GM19238 (cell line): Measurements from ENCODE around the gene GLI2.

Experiments used
- DNase-seq: peaks from one replicate; pipeline ENCODE4 v3.0.0; 2011; ENCODE audit warnings: low spot score; ENCODE audit not compliant: insufficient read length

GLI2 gene

GRCh38 chr2:120737340-120738101 is 1.9 kb downstream of the GLI2 start:
- DNase-seq, result no peak

- DNase-seq, result no peak
These were observed 2.4 kb downstream of the GLI2 start for GRCh38 chr2:120738117-120738516.

- DNase-seq, result no peak
These were observed 3.2 kb downstream of the GLI2 start for GRCh38 chr2:120738786-120739437.

- DNase-seq, result no peak
These were observed 3.9 kb downstream of the GLI2 start for GRCh38 chr2:120739438-120740090.

GRCh38 chr2:120740375-120740764 is 4.7 kb downstream of the GLI2 start:
- no peak for DNase-seq

- DNase-seq, result no peak
These were observed 5.3 kb downstream of the GLI2 start for GRCh38 chr2:120740765-120741524.

- no peak for DNase-seq
These were observed 6.2 kb downstream of the GLI2 start for GRCh38 chr2:120741571-120742561.

GRCh38 chr2:120743657-120744056 is 8.0 kb downstream of the GLI2 start:
- DNase-seq, result no peak

- DNase-seq, result no peak
These were observed 9.1 kb downstream of the GLI2 start for GRCh38 chr2:120744817-120745216.

- no peak for DNase-seq
These were observed 9.9 kb downstream of the GLI2 start for GRCh38 chr2:120745420-120746111.

GRCh38 chr2:120746144-120746543 is 10.5 kb downstream of the GLI2 start:
- no peak for DNase-seq

GRCh38 chr2:120747281-120747680 is 11.6 kb downstream of the GLI2 start:
- DNase-seq, result no peak

GRCh38 chr2:120747706-120748105 is 12.0 kb downstream of the GLI2 start:
- DNase-seq, result no peak

GRCh38 chr2:120748310-120748709 is 12.6 kb downstream of the GLI2 start:
- no peak for DNase-seq

GRCh38 chr2:120748741-120749140 is 13.1 kb downstream of the GLI2 start:
- no peak for DNase-seq

- no peak for DNase-seq
These were observed 14.1 kb downstream of the GLI2 start for GRCh38 chr2:120749506-120750431.

GRCh38 chr2:120750488-120751210 is 15.0 kb downstream of the GLI2 start:
- no peak for DNase-seq

GRCh38 chr2:120751553-120751952 is 15.9 kb downstream of the GLI2 start:
- DNase-seq, result no peak
